HG03520 (cell line): ENCODE results near the gene RAVER2.
"Not testable (repeated sequence)": the region's sequence is repeated elsewhere in the genome, so short reads cannot be mapped to it uniquely, and the experiment has no call there.

Source experiments
- ATAC-seq: cut with Tn5 transposase; IDR thresholded peaks from one replicate; pipeline ENCODE4 v1.9.1; 2021; ENCODE audit warnings: mild to moderate bottlenecking, moderate library complexity; ENCODE audit not compliant: unreplicated experiment

The RAVER2 gene

GRCh38 chr1:64748222-64748621 is 3.3 kb downstream of the RAVER2 start:
- ATAC-seq: no peak

- ATAC-seq: no peak
Observed at GRCh38 chr1:64748706-64749105, 3.8 kb downstream of the RAVER2 start.

- no peak for ATAC-seq
Observed at GRCh38 chr1:64750092-64750491, 5.2 kb downstream of the RAVER2 start.

GRCh38 chr1:64750875-64751274 is 6.0 kb downstream of the RAVER2 start:
- ATAC-seq: no peak

DNA sequence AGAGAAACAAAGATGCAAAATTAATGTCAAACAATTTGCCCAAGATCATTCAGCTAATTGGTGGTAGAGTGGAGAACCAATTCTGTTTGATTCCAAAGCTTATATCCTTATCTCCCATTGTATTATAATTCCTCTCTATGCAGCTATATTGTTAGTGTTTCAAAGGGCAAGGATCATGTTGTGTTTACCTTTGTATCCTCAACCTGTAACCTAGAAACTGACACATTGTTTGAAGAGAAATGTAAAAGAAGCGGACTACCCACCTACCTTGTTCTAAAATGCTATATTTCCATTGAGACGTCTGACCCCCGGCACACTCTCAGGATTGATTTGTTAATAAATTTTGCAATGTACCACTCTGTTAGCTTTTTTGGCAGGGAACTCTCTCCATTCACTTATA is 9.3 kb downstream of the RAVER2 start:
- no peak for ATAC-seq

- ATAC-seq: no peak
Observed at GRCh38 chr1:64755361-64755760, 10.5 kb downstream of the RAVER2 start.

GRCh38 chr1:64756770-64757169 is 11.9 kb downstream of the RAVER2 start:
- ATAC-seq: no peak

GRCh38 chr1:64757213-64757612 is 12.3 kb downstream of the RAVER2 start:
- ATAC-seq: no peak

- ATAC-seq: no peak
Observed at GRCh38 chr1:64758233-64758632, 13.4 kb downstream of the RAVER2 start.

DNA sequence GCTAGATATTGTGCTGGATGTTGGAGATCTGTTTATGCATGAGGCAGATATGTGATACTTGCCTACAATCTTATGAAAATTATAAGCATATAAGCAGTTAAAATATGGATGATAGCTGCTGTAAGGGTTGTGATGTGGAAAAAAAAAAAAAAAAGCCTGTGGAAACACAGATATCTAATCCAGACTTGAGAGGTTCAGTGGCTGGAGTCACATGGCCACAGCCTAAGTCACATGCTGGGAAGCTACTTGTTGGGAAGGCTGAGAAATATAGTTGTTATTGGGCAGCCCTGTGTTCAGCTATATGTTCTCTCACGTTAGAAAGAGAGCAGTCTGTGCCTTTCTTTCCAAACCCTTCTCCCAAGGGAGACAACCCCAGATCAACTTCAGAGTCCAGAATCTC is 15.1 kb downstream of the RAVER2 start:
- no peak for ATAC-seq

DNA sequence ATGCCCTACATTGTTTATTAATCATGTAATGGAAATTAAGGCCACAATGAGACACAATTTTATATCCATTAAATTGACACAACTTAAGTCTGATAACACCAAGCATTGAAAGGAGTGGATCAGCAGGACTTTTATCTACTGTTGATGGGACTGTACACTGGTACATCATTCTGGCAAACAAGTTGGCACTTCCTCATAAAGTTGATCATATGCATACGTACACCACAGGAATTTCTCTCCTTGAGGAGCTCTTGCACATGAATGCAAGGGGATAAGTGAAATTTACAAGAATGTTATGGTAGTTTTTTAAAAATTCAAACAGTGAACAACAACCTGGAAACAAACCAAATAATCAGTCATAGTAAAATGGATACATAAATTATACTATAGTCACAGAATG is 20.1 kb downstream of the RAVER2 start:
- ATAC-seq: no peak

DNA sequence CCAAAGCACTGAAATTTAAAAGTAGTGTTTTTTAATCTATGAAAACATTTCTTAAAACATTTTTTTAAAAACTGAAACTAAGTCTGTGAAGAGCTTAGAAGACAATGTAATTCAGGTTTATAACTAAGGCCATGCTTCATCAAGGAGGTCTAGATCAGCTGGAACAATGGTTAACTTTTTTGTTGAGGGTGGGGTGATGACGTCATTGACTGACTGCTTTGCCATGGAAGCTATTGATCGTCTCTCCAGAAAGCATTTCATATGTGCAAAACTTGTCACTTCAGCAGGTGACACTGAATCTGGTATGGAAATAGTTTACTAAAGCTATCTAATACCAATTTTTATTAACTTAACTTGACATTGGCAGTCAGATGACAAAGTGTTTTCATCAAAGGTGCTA is 21.0 kb downstream of the RAVER2 start:
- ATAC-seq: no peak

GRCh38 chr1:64766429-64766828 is 21.6 kb downstream of the RAVER2 start:
- ATAC-seq: no peak

DNA sequence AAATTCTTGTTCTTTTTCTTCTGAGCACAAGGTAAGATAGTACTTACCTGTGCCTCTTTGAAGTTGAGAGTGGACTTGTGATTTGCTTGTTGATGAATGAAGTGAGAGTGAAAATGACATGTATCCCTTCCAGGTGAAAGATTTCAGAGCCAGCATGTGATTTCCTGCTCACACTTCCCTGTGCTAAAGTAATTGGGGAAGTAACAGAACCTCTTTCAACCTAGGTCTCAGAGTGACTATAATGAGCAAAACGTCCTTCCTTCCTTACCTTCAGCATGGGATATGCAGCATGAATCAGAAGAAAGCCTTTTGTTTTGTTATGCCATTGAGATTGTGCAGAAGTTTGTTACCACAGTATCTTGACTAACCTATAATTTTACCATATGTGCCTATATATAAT is 24.6 kb downstream of the RAVER2 start:
- no peak for ATAC-seq

GRCh38 chr1:64769971-64770370 is 25.1 kb downstream of the RAVER2 start:
- no peak for ATAC-seq

DNA sequence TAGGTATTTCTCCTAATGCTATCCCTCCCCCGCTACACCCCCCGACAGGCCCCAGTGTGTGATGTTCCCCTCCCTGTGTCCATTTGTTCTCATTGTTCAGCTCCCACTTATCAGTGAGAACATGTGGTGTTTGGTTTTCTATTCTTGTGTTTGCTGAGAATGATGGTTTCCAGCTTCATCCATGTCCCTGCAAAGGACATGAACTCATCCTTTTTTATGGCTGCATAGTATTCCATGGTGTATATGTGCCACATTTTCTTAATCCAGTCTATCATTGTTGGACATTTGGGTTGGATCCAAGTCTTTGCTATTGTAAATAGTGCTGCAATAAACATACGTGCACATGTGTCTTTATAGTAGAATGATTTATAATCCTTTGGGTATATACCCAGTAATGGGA is 28.4 kb downstream of the RAVER2 start:
- ATAC-seq: not testable (repeated sequence)

DNA sequence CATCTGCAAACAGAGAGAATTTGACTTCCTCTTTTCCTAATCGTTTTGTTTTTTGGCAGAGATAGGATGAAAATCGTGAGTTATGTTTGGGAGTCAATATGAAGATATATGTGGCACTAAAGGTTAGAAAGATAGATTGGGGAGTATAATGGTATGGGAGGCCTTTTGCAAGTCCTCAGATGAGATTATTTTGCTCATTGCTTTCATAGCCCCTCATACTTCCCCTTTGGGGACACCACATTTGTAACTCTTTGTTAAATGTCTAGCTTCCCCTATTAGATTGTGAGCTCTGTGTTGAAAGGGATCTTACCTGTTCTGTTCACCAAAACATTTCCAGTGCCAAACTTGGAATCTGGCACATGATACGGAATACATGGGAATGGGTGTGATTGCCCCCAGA is 30.2 kb downstream of the RAVER2 start:
- no peak for ATAC-seq

GRCh38 chr1:64782044-64782443 is 37.2 kb downstream of the RAVER2 start:
- not testable (repeated sequence) for ATAC-seq

DNA sequence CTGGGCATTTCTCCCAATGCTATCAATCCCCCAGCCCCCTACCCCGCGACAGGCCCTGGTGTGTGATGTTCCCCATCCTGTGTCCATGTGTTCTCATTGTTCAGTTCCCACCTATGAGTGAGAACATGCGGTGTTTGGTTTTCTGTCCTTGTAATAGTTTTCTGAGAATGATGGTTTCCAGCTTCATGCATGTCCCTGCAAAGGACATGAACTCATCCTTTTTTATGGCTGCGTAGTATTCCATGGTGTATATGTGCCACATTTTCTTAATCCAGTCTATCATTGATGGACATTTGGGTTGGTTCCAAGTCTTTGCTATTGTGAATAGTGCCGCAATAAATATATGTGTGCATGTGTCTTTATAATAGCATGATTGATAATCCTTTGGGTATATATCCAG is 38.0 kb downstream of the RAVER2 start:
- ATAC-seq: not testable (repeated sequence)

- no peak for ATAC-seq
Observed at GRCh38 chr1:64790832-64791487, 46.1 kb downstream of the RAVER2 start.

DNA sequence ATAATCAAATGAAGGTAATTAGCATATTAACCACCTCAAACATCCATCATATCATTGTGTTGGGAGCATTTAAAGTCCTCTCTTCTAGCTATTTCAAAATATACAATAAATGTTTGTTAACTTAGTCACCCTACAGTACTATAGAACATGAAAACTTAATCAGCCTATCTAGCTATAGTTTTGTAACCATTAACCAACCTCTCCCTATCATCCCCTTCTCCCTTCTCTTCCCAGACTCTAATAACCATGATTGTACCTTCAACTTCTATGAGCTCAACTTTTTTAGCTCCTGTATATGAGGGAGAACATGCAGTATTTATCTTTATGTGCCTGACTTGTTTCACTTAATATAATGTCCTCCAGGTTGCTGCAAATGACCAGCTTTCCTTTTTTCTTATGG is 54.0 kb downstream of the RAVER2 start:
- no peak for ATAC-seq

GRCh38 chr1:64801851-64802523 is 57.1 kb downstream of the RAVER2 start:
- no peak for ATAC-seq

- ATAC-seq: no peak
Observed at GRCh38 chr1:64809309-64809708, 64.4 kb downstream of the RAVER2 start.
